H9 (cell line): ENCODE measurements around the gene BROX. TPM values are rescaled to one million over a fixed set of nuclear protein-coding genes. Genes with fewer than 3 reads are reported as not detected.
"Not testable (repeated sequence)": the region's sequence is repeated elsewhere in the genome, so short reads cannot be mapped to it uniquely, and the experiment has no call there.

Experiments
- DNase-seq: peaks from one replicate; pipeline ENCODE4 v3.0.0-alpha.2; 2017
- H2AFZ ChIP-seq: one replicate; pipeline ENCODE4 v1.6.1; 2013; ENCODE audit warnings: mild to moderate bottlenecking, low read length, control low read depth, moderate library complexity
- H2AK5ac ChIP-seq: 2 replicates; pipeline ENCODE4 v1.6.1; 2013; ENCODE audit warnings: low read length, control low read depth, mixed read lengths; ENCODE audit not compliant: insufficient read length
- H2BK120ac ChIP-seq: one replicate; pipeline ENCODE4 v1.6.1; 2013; ENCODE audit warnings: low read depth, mild to moderate bottlenecking, low read length, control low read depth, inconsistent platforms; ENCODE audit not compliant: poor library complexity, severe bottlenecking
- H2BK12ac ChIP-seq: 2 replicates; pipeline ENCODE4 v1.6.1; 2013; ENCODE audit warnings: low read length, control low read depth, mixed read lengths, low read depth; ENCODE audit not compliant: insufficient read length
- H2BK15ac ChIP-seq: 2 replicates; pipeline ENCODE4 v1.6.1; 2013; ENCODE audit warnings: low read depth, low read length, control low read depth
- H2BK20ac ChIP-seq: one replicate; pipeline ENCODE4 v1.6.1; 2013; ENCODE audit warnings: low read depth, mild to moderate bottlenecking, low read length, control low read depth, inconsistent platforms; ENCODE audit not compliant: poor library complexity, severe bottlenecking
- H2BK5ac ChIP-seq: 2 replicates; pipeline ENCODE4 v1.6.1; 2013; ENCODE audit warnings: low read length, control low read depth, mixed read lengths; ENCODE audit not compliant: insufficient read length
- H3K14ac ChIP-seq: 2 replicates; pipeline ENCODE4 v1.6.1; 2013; ENCODE audit warnings: low read length, control low read depth; ENCODE audit not compliant: insufficient read depth
- H3K18ac ChIP-seq: 2 replicates; pipeline ENCODE4 v1.6.1; 2013; ENCODE audit warnings: low read depth, mild to moderate bottlenecking, mixed read lengths, low read length, control low read depth; ENCODE audit not compliant: insufficient read length
- H3K23ac ChIP-seq: 2 replicates; pipeline ENCODE4 v1.6.1; 2013; ENCODE audit warnings: low read length, control low read depth, mixed read lengths, low read depth; ENCODE audit not compliant: insufficient read length
- H3K23me2 ChIP-seq: 2 replicates; pipeline ENCODE4 v1.6.1; 2013; ENCODE audit warnings: low read depth, mild to moderate bottlenecking, mixed read lengths, low read length, control low read depth; ENCODE audit not compliant: insufficient read length, poor library complexity, severe bottlenecking
- H3K27ac ChIP-seq: 2 replicates; pipeline ENCODE4 v1.5.1; 2013; ENCODE audit warnings: low read length, control low read depth, mixed read lengths, low read depth; ENCODE audit not compliant: insufficient read length
- H3K27me3 ChIP-seq: 2 replicates; pipeline ENCODE4 v1.6.1; 2013; ENCODE audit warnings: low read length, control low read depth, inconsistent platforms; ENCODE audit not compliant: insufficient read depth
- H3K4ac ChIP-seq: 2 replicates; pipeline ENCODE4 v1.6.1; 2013; ENCODE audit warnings: low read depth, mild to moderate bottlenecking, control low read depth, inconsistent platforms, low read length, moderate library complexity
- H3K4me1 ChIP-seq: 2 replicates; pipeline ENCODE4 v1.6.1; 2013; ENCODE audit warnings: low read length, control low read depth, inconsistent platforms; ENCODE audit not compliant: insufficient read depth
- H3K4me2 ChIP-seq: 2 replicates; pipeline ENCODE4 v1.6.1; 2013; ENCODE audit warnings: low read length, control low read depth, mixed read lengths; ENCODE audit not compliant: insufficient read length, insufficient read depth
- H3K56ac ChIP-seq: 2 replicates; pipeline ENCODE4 v1.6.1; 2013; ENCODE audit warnings: low read depth, mild to moderate bottlenecking, mixed read lengths, low read length, control low read depth; ENCODE audit not compliant: insufficient read length
- H3K79me1 ChIP-seq: 2 replicates; pipeline ENCODE4 v1.6.1; 2013; ENCODE audit warnings: low read depth, mild to moderate bottlenecking, moderate library complexity, low read length, control low read depth, inconsistent platforms; ENCODE audit not compliant: insufficient read depth, poor library complexity, severe bottlenecking
- H3K79me2 ChIP-seq: 2 replicates; pipeline ENCODE4 v1.6.1; 2013; ENCODE audit warnings: low read length, control low read depth, inconsistent platforms; ENCODE audit not compliant: insufficient read depth
- H3K9ac ChIP-seq: 2 replicates; pipeline ENCODE4 v1.6.1; 2013; ENCODE audit warnings: low read length, control low read depth, mixed read lengths; ENCODE audit not compliant: insufficient read length; ENCODE audit errors: extremely low read depth
- H3K9me3 ChIP-seq: one replicate; pipeline ENCODE4 v1.6.1; 2013; ENCODE audit warnings: low read depth, low read length, inconsistent platforms; ENCODE audit not compliant: control insufficient read depth
- H3T11ph ChIP-seq: one replicate; pipeline ENCODE4 v1.6.1; 2013; ENCODE audit warnings: mild to moderate bottlenecking, low read length, control low read depth, inconsistent platforms
- H4K20me1 ChIP-seq: one replicate; pipeline ENCODE4 v1.6.1; 2013; ENCODE audit not compliant: control insufficient read depth, insufficient read length, insufficient read depth
- H4K5ac ChIP-seq: 2 replicates; pipeline ENCODE4 v1.6.1; 2013; ENCODE audit warnings: low read depth, mild to moderate bottlenecking, mixed read lengths, low read length, control low read depth; ENCODE audit not compliant: insufficient read length
- H4K8ac ChIP-seq: replicated peaks from 2 replicates; pipeline ENCODE4 v1.6.1; 2013; ENCODE audit warnings: low read length, control low read depth, mixed read lengths, low read depth; ENCODE audit not compliant: insufficient read length
- H4K91ac ChIP-seq: 2 replicates; pipeline ENCODE4 v1.6.1; 2013; ENCODE audit warnings: low read depth, mild to moderate bottlenecking, moderate library complexity, mixed read lengths, low read length, control low read depth; ENCODE audit not compliant: insufficient read length
- H3K27ac Mint-ChIP-seq, 3 experiments: 2 replicates in 2 of 3; 3 replicates in 1 of 3; pipeline ENCODE4 v1.8.0; 2020 to 2021; ENCODE audit warnings: mixed read lengths in 3 of 3, mild to moderate bottlenecking in 1 of 3, moderate library complexity in 1 of 3
- H3K27me3 Mint-ChIP-seq: 2 replicates; pipeline ENCODE4 v1.8.0; 2021; ENCODE audit warnings: low read depth, mild to moderate bottlenecking, moderate library complexity, mixed read lengths
- H3K36me3 Mint-ChIP-seq, 3 experiments: 2 replicates in 2 of 3; 3 replicates in 1 of 3; pipeline ENCODE4 v1.8.0; 2020 to 2021; ENCODE audit warnings: low read depth in 3 of 3, mixed read lengths in 3 of 3; ENCODE audit not compliant: insufficient read depth in 1 of 3
- H3K4me1 Mint-ChIP-seq, 2 experiments: 2 replicates each; pipeline ENCODE4 v1.8.0; 2020; ENCODE audit warnings: mixed read lengths in 2 of 2
- H3K4me3 Mint-ChIP-seq, 2 experiments: 2 replicates in 1 of 2; 3 replicates in 1 of 2; pipeline ENCODE4 v1.8.0; 2020 to 2021; ENCODE audit warnings: mild to moderate bottlenecking in 2 of 2, mixed read lengths in 2 of 2, moderate library complexity in 1 of 2
- H3K9me3 Mint-ChIP-seq, 2 experiments: 2 replicates in 1 of 2; 3 replicates in 1 of 2; pipeline ENCODE4 v1.8.0; 2020; ENCODE audit warnings: mild to moderate bottlenecking in 2 of 2, mixed read lengths in 2 of 2, moderate library complexity in 1 of 2
- WGBS: extraction: QIAGEN DNeasy Blood & Tissue Kit; methylation state at CpG from one replicate; pipeline ENCODE4 v1.1.7; 2013; ENCODE audit warnings: missing lambda C conversion rate, low lambda C conversion rate, mixed read lengths; ENCODE audit not compliant: insufficient read length; ENCODE audit errors: extremely low coverage; 5-methylcytosine and 5-hydroxymethylcytosine counted together
- total RNA-seq: library from RNA; stranded (reverse); gene quantifications from 2 replicates; pipeline ENCODE4 v1.2.1, GENCODE V29; 2021

Gene BROX
- total RNA-seq, 1 experiment from 2014 or later, result 27.8 TPM

GRCh38 chr1:222669107-222669506 lies 43.3 kb upstream of the BROX start:
- H3K4me2 ChIP-seq, H3T11ph ChIP-seq, H3K56ac ChIP-seq, H3K9me3 Mint-ChIP-seq, H3K27me3 Mint-ChIP-seq, H3K27ac Mint-ChIP-seq, H3K4ac ChIP-seq, H3K4me3 Mint-ChIP-seq, H3K23me2 ChIP-seq, H3K27ac ChIP-seq, H3K79me1 ChIP-seq, H3K18ac ChIP-seq, H2BK12ac ChIP-seq, H2AFZ ChIP-seq, H4K8ac ChIP-seq, H3K9me3 ChIP-seq, H3K27me3 ChIP-seq, H2BK15ac ChIP-seq, H2AK5ac ChIP-seq, H4K20me1 ChIP-seq, H3K4me1 Mint-ChIP-seq, H4K5ac ChIP-seq, H2BK20ac ChIP-seq, H2BK5ac ChIP-seq, H3K23ac ChIP-seq, DNase-seq, H3K79me2 ChIP-seq, H4K91ac ChIP-seq, H3K14ac ChIP-seq, H2BK120ac ChIP-seq, H3K9ac ChIP-seq, H3K4me1 ChIP-seq: not testable (repeated sequence)
- no CpG with 5 or more reads among the region's 2 CpGs for WGBS
- H3K36me3 Mint-ChIP-seq, result peaks cover 12 to 64% (median 50%) of the 10 kb centered on the region in 3 experiments; a peak in 6 of 7 replicates
